DOHH2 (cell line): ENCODE measurements around the gene CXXC5.

Experiments used
- CTCF ChIP-seq: fragments of 200-600 bp; sonication (generic); IDR thresholded peaks from one replicate; pipeline ENCODE4 v1.5.1; 2014; ENCODE audit warnings: antibody characterized with exemption, mild to moderate bottlenecking, low read depth, low read length; ENCODE audit not compliant: poor library complexity, severe bottlenecking
- EZH2phosphoT487 ChIP-seq: fragments of 200-600 bp; sonication (generic); IDR thresholded peaks from 2 replicates; pipeline ENCODE4 v1.6.1; 2017; ENCODE audit warnings: borderline replicate concordance, mild to moderate bottlenecking, antibody characterized with exemption, low read length, moderate library complexity, mixed read lengths

GRCh38 chr5:139642213-139642612, 5.9 kb upstream of the CXXC5 start:
- no peak for TF ChIP-seq CTCF
- no peak for TF ChIP-seq EZH2phosphoT487
